Breast epithelium (tissue), 4 donors: Measurements from ENCODE around the gene KDM6A. TPM values are rescaled to one million over a fixed set of nuclear protein-coding genes. Genes with fewer than 3 reads are reported as not detected.

ENCODE experiments used
- DNase-seq, 2 donors: peaks; one replicate each; pipeline ENCODE4 v3.0.0-alpha.2; 2019; ENCODE audit warnings: low spot score in 2 of 2
- H3K27ac ChIP-seq, 2 donors: fragments of 200-600 bp; sonication (generic) in 1 of 2; one replicate each; pipeline ENCODE4 v1.5.1; 2016 to 2019; ENCODE audit warnings: mild to moderate bottlenecking in 1 of 2
- H3K27me3 ChIP-seq, 2 donors: fragments of 200-600 bp; sonication (generic) in 1 of 2; one replicate each; pipeline versions ENCODE4 v1.5.1 to v1.6.0; 2017 to 2019; ENCODE audit warnings: control low read depth in 1 of 2, mild to moderate bottlenecking in 1 of 2
- H3K36me3 ChIP-seq: fragments of 200-600 bp; one replicate; pipeline ENCODE4 v1.5.1; 2019
- H3K4me1 ChIP-seq, 2 donors: fragments of 200-600 bp; sonication (generic); one replicate each; pipeline ENCODE4 v1.5.1; 2016 to 2019; ENCODE audit warnings: control low read depth in 1 of 2
- H3K4me3 ChIP-seq, 3 donors: fragments of 200-600 bp; sonication (generic); 1 replicate in 2 of 3; 2 replicates in 1 of 3; pipeline ENCODE4 v1.5.1; 2016 to 2019; ENCODE audit warnings: mild to moderate bottlenecking in 3 of 3, moderate library complexity in 2 of 3
- H3K9me3 ChIP-seq, 2 donors: fragments of 200-600 bp; sonication (generic) in 1 of 2; one replicate each; pipeline ENCODE4 v1.5.1; 2016 to 2019; ENCODE audit warnings: control low read depth in 1 of 2
- POLR2A ChIP-seq: fragments of 450-650 bp; IDR thresholded peaks from one replicate; pipeline ENCODE4 v1.6.1; 2016; ENCODE audit warnings: antibody characterized with exemption, mild to moderate bottlenecking, moderate library complexity
- POLR2AphosphoS5 ChIP-seq, 3 donors: sonication (generic); formaldehyde crosslinking; IDR thresholded peaks; one replicate each; pipeline ENCODE4 v1.6.1; 2017; ENCODE audit warnings: antibody characterized with exemption in 3 of 3
- intact Hi-C: fragments of 100-400 bp; cut with DNase I; formaldehyde crosslinking; loops from one replicate; pipeline ENCODE4 v1.15.1; 2023; ENCODE audit warnings: low total_unique reads
- total RNA-seq, 3 donors: library from RNA; depleted of rRNA; stranded (reverse); fragments of >200 nt; gene quantifications; one replicate each; pipeline ENCODE4 v1.1.0, GENCODE V29; 2016
- TF ChIP-seq, protein P1 (sequence below), 3 donors: fragments of 450-650 bp; IDR thresholded peaks; one replicate each; pipeline ENCODE4 v1.5.1; 2016 to 2017; ENCODE audit warnings: antibody characterized with exemption in 3 of 3, mild to moderate bottlenecking in 3 of 3, moderate library complexity in 3 of 3

KDM6A gene
- total RNA-seq, 3 donors from 2014 or later = 27.4 to 109 (median 65.5) TPM

DNA sequence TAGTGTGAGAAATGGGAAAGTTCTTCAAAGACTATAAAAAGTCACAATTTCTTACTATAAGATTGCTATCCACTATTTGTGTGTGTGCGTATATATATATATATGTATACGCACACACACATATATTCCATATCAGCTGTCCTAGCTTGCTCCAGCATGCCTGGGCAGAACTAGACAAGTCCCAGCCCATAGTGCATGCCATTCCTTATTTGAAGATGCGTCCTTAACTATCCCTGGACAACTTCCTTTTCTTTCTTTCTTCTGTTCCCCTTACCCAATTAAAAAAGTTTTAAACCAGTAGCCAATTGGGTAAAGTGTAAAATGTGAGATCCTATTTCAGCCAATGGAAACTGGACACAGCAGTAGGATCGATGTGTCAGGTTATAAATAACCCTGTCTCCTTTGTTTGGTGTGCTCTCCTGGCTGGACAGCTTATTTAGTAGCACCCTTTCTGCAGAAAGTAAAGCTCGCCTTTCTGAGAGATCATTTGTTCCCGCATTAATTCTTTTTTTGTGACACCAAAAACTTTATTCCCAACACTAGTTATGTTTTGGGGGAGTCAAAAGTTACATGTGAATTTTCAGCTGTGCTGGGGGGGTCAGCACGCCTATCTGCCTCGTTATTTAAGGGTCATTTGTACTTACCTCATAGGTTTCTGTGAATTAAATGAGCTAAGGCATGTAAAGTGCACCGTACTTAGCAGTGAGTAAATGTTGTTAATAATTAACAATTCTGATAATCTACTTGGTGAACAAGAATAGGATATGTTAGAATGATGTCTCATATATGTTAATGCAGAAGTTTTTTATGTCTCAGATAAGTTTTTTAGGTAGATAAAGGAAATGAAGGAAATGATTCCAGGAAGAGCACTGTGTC is 40.9 kb downstream of the KDM6A start:
- Histone ChIP-seq H3K36me3 (no peaks in the 10 kb centered on the region), H3K27ac (no peak overlapping the region), H3K4me3 (no peak overlapping the region), H3K27me3 (no peaks in the 10 kb centered on the region), H3K9me3 (no peaks in the 10 kb centered on the region), H3K4me1 (no peaks in the 10 kb centered on the region)
- intact Hi-C loops = no loop called here
- no peak for DNase-seq
- TF ChIP-seq, protein P1, sequence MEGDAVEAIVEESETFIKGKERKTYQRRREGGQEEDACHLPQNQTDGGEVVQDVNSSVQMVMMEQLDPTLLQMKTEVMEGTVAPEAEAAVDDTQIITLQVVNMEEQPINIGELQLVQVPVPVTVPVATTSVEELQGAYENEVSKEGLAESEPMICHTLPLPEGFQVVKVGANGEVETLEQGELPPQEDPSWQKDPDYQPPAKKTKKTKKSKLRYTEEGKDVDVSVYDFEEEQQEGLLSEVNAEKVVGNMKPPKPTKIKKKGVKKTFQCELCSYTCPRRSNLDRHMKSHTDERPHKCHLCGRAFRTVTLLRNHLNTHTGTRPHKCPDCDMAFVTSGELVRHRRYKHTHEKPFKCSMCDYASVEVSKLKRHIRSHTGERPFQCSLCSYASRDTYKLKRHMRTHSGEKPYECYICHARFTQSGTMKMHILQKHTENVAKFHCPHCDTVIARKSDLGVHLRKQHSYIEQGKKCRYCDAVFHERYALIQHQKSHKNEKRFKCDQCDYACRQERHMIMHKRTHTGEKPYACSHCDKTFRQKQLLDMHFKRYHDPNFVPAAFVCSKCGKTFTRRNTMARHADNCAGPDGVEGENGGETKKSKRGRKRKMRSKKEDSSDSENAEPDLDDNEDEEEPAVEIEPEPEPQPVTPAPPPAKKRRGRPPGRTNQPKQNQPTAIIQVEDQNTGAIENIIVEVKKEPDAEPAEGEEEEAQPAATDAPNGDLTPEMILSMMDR (IDR thresholded peaks at IDR 0.05) = no peak
- TF ChIP-seq POLR2A = no peak

DNA sequence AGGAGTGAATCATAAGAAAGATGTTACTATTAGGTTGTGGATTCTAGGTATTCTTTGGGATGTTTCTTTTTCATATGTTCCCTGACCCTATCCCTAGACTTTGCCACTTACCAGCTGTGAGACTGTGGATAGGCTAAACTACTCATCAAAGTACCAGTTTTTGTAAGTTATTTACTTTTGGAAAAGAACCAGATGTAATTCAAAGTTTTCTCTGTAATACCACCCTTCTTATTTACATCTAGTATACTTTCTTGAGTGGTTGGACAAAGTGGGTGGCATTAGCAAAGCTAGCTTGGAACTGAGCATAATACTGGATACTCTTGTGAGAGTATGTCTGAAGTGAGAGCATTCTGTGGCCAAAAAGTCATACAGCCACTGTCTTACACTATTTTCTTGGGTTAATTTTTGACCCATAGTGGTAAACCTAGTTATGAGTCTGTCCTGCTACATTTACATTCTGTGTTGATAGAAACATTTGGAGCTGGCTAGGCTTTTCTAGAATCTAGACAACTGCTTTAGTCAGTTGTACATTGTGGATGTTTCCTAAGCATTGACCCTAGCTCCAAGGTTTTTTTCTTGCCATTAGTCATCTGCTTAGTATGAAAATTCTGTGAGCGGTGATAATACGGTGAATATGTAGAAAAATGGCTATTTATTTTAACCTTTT is 41.7 kb downstream of the KDM6A start:
- intact Hi-C loops = no loop called here
- Histone ChIP-seq H3K36me3 (no peaks in the 10 kb centered on the region), H3K4me1 (no peaks in the 10 kb centered on the region), H3K9me3 (no peaks in the 10 kb centered on the region), H3K27ac (no peak overlapping the region), H3K27me3 (no peaks in the 10 kb centered on the region), H3K4me3 (no peak overlapping the region)
- TF ChIP-seq POLR2AphosphoS5 (IDR thresholded peaks at IDR 0.05) = no peak
- TF ChIP-seq, protein P1 (IDR thresholded peaks at IDR 0.05) = no peak
- no peak for TF ChIP-seq POLR2A
- DNase-seq = no peak

DNA sequence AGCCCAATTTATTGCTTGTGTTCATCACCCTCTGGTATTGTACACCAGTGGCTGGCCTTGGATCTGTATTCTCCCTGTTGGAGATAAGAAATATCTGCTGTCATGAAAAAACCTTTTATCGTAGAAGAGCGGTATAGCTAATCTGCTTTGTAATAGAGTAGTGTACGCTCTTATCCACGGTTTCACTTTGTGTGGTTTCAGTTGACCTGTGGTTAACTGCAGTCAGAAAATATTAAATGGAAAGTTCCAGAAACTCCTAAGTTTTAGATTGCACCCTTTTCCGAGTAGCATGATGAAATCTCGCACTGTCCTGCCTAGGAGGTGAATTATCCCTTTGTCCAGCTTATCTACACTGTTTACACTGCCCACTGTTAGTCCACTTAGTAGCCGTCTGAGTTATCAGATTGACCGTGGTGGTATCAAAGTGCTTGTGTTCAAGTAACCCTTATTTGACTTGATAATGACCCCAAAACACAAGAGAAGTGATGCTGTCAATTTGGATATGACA is 42.4 kb downstream of the KDM6A start:
- intact Hi-C loops = no loop called here
- Histone ChIP-seq H3K4me1 (no peaks in the 10 kb centered on the region), H3K27ac (no peak overlapping the region)

DNA sequence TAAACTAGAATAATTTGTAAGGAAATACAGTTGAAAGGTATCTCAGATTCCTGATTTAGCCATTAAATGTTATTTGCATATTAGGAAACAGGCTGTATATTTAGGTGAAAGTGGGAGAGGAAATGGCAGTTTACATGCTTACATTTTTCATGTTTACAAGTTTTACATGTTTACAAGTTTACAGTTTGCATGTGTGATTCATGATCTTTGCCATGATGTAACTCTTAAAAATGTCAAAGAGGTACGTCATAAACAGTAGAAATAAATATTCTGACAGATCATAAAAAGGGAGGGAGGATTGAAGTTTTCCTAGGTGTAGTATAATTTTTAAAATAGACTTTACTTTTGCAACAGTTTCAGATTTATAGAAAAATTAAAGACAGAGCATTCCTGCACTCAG is 45.7 kb downstream of the KDM6A start:
- H3K27me3 ChIP-seq = no peaks in the 10 kb centered on the region
- H3K9me3 ChIP-seq = no peaks in the 10 kb centered on the region
- TF ChIP-seq, protein P1 (IDR thresholded peaks at IDR 0.05) = no peak
- no peak for TF ChIP-seq POLR2A
- intact Hi-C loops = no loop called here
- H3K4me3 ChIP-seq = no peak overlapping the region
- H3K27ac ChIP-seq = no peak overlapping the region
- no peaks in the 10 kb centered on the region for H3K36me3 ChIP-seq
- DNase-seq = no peak
- H3K4me1 ChIP-seq = no peaks in the 10 kb centered on the region

More for the DNA sequence above, 42.4 kb downstream of the KDM6A start:
- Histone ChIP-seq H3K27me3 (no peaks in the 10 kb centered on the region), H3K4me3 (no peak overlapping the region), H3K9me3 (no peaks in the 10 kb centered on the region), H3K36me3 (no peaks in the 10 kb centered on the region)
- no peak for DNase-seq
- TF ChIP-seq POLR2AphosphoS5 (IDR thresholded peaks at IDR 0.05) (no peak), POLR2A (no peak)
- TF ChIP-seq, protein P1 (IDR thresholded peaks at IDR 0.05) = no peak

DNA sequence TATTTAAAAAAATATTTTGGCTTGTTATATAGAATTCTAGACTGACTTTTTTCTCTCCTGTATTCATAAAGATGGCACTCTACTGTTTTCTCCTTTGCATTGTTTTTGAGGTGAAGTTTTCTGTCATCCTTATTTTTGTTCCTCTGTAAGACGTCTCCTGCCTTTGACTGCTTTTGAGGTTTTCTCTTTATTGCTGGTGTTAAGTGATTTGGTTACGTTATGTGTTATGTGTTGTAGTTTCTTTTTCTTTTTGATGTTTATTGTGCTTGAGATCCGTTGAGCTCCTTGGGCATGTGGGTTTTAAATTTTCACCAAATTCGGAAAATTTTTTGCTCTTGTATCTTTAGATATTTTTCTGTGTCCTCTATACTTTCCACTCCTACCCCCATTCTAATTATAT is 50.0 kb downstream of the KDM6A start:
- H3K4me1 ChIP-seq = no peaks in the 10 kb centered on the region
- no peak for TF ChIP-seq POLR2A
- TF ChIP-seq, protein P1 (IDR thresholded peaks at IDR 0.05) = no peak
- no peak for TF ChIP-seq POLR2AphosphoS5 (IDR thresholded peaks at IDR 0.05)
- no peak for DNase-seq
- H3K9me3 ChIP-seq = no peaks in the 10 kb centered on the region
- no peak overlapping the region for H3K27ac ChIP-seq
- intact Hi-C loops = loop anchor here (10.0 kb wide), 1 partner anchor 1572 kb away; no protein-coding TSS in a partner anchor
- no peak overlapping the region for H3K4me3 ChIP-seq
- no peaks in the 10 kb centered on the region for H3K36me3 ChIP-seq
- no peaks in the 10 kb centered on the region for H3K27me3 ChIP-seq
